ENCODE results near the gene ARHGAP24. TPM values are rescaled to one million over a fixed set of nuclear protein-coding genes. Genes with fewer than 3 reads are reported as not detected.

ARHGAP24 gene
- total RNA-seq, 2 experiments from 2014 or later: not detected

DNA sequence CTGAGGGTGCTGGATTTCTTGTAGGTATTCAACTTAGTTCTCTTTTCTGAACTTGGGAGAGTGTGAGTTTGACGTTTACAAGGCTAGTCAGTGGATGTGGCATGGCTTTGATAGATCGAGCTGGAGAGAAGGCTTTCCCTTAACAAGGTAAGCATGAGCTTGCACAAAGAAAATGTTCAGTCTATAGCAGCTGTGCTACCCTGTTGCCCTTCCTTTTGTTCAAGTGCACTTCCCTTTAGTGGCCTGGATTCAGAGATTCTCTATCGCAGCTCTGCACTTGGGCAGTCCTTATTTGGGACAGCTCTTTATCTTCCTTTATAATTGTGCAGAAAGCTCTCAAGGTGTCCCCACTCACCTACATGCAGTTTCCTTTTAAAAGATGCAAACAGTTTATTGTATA, 198.0 kb downstream of the ARHGAP24 start:
- Mint-ChIP-seq H3K27ac (no peak overlapping the region), H3K9me3 (peaks cover 4% of the 10 kb centered on the region), H3K4me3 (no peak overlapping the region), H3K36me3 (ENCODE audit: low read depth) (no peaks in the 10 kb centered on the region), H3K4me1 (no peaks in the 10 kb centered on the region), H3K27me3 (no peaks in the 10 kb centered on the region)
- DNase-seq: no peak
- POLR2A ChIA-PET: no interaction called here
- CTCF ChIA-PET: no interaction called here

DNA sequence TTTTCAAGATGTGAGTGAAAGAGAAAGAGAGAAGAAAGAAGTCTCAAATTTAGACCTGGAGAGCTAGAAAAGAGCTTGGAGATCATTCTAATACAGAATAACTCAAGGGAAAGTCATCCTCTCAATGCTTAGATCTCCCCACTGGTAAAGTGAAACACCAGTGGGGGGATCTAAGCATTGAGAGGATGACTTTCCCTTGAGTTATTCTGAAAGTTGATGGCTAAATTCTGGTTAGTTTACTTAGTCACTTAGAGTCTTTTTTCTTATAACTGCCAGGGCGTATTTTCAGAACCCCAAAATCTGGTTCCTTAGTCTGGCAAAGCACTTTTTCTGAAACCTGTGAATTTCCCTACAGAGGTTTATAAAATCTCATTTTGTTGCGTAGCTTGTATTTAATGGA, 198.6 kb downstream of the ARHGAP24 start:
- Mint-ChIP-seq H3K36me3 (ENCODE audit: low read depth) (no peaks in the 10 kb centered on the region), H3K4me1 (no peaks in the 10 kb centered on the region), H3K27me3 (no peaks in the 10 kb centered on the region), H3K4me3 (no peak overlapping the region), H3K27ac (no peak overlapping the region), H3K9me3 (peaks cover 2% of the 10 kb centered on the region)
- ChIA-PET CTCF (no interaction called here), POLR2A (no interaction called here)
- no peak for DNase-seq

DNA sequence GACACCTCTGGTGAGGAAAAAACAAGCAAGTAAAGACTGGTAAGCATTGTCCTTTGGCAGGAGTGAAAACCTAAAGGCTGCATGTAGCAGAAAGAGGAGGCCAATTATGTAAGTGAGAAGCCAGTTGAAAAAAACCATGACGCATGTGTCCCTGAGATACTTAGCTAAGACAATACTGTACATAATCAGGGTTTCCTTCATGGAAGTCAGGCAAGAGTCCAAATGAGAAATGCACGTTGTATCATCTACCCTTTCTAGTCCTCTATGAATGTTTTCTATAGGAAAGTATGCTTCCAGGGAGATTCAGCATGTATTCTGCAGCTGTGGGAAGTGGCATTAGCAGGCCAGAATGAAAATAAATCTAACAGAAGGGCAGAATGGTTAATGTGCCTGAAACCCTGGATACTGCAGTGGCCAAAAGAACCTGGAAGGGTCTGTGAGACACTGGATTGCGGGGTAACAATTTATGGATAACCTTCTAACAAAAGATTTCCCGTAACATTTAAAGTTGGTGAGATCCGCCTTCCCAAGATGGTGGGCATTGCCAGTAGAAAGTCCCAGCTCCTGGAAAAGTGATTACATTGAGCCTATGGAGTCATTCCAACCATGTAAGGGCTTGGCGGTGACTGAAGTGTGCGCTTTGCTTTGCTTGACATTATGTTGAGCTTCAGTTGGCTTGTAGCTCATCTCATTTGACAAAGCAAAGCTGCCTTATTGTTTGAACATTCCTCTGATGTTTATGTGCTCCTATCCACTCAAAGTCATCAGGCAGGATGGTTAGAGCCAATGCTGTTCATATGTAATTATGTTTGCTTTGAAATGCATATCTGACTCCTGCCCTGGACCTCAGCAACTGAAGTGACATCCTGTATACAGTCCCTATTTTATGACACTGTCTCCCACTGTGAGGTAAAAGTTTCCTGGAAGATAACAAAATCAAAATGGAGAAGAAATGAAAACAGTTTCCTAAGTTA, 200.4 kb downstream of the ARHGAP24 start:
- Mint-ChIP-seq H3K4me3 (no peak overlapping the region), H3K27ac (no peak overlapping the region), H3K4me1 (no peaks in the 10 kb centered on the region), H3K9me3 (no peaks in the 10 kb centered on the region), H3K36me3 (ENCODE audit: low read depth) (no peaks in the 10 kb centered on the region), H3K27me3 (no peaks in the 10 kb centered on the region)
- ChIA-PET CTCF (no interaction called here), POLR2A (no interaction called here)
- no peak for DNase-seq

DNA sequence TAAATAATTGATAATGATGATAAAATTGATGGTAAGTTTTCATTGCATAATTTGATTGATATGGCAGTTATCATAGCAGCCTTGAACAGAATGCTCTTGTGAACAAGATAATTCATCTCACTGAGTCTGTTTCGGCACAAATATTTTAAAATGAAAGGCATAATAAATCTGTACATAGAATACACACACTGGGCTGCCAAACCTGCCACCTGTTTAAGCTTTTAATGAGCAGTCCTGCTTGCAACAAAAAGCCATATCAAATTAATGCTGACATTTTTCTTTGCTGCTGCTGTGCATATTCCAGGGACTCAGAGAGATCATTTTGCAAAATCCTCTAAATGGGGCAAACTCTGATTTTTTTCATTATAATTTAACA, 201.1 kb downstream of the ARHGAP24 start:
- Mint-ChIP-seq H3K4me3 (no peak overlapping the region), H3K4me1 (no peaks in the 10 kb centered on the region), H3K36me3 (ENCODE audit: low read depth) (no peaks in the 10 kb centered on the region), H3K27me3 (no peaks in the 10 kb centered on the region), H3K9me3 (no peaks in the 10 kb centered on the region), H3K27ac (no peak overlapping the region)
- DNase-seq: no peak
- POLR2A ChIA-PET: no interaction called here
- CTCF ChIA-PET: no interaction called here

DNA sequence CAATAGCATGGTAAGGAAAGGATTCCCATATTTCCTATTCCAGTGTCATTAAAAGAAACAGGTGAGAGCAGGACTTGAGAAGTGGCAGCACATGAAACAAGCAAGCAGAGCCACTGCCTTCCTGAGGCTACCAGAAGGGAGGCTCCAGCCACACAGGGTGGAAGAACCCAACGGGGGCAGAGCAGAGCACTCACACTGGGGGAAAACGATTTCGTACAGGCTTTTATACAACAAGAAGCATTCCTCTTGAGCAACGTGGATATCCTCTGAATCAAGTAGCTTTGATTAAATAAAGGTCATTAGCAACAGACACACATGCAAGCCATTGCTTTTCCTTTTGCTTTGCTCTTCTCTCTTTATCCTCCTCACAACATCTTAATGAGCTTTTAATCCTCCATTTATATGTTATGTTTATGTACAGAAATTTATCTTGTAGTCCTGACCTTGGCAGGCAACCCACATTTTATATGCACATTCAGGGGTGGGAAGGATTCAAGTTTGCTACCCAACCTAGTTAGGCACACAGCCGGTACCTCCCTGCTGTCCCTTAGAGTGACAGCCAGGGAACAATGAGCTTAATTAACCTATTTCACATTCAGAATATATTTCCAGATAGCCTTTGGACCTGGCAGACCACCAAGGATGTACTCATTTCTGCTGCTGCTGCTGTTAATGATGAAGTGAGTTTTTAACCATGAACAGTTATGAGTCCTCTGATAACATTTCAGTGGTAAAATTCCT, 202.1 kb downstream of the ARHGAP24 start:
- CTCF ChIA-PET: no interaction called here
- no peaks in the 10 kb centered on the region for H3K4me1 Mint-ChIP-seq
- DNase-seq: no peak
- no peaks in the 10 kb centered on the region for H3K9me3 Mint-ChIP-seq
- no peak overlapping the region for H3K27ac Mint-ChIP-seq
- POLR2A ChIA-PET: no interaction called here
- no peak overlapping the region for H3K4me3 Mint-ChIP-seq
- no peaks in the 10 kb centered on the region for H3K27me3 Mint-ChIP-seq
- H3K36me3 Mint-ChIP-seq (ENCODE audit: low read depth): no peaks in the 10 kb centered on the region

DNA sequence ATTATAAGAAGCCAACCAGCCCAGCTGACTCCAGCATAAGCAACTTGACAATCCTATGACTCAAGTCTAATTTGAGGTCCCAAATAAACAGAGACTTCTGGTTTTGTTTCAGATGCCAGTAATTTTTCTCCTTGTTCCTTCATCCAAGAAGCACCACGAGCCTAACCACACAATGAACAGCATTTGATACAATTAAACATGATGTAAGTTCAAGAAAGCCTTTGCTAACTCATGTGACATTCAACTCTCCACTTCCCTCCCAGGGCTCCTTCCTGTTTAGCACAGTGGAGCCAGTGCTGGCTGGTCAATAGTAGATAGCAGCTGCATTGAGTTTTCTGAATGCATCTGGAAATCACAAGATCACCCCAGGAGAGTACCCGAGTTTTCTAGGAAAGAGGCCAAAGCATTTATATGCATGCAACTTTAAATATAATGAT, 206.3 kb downstream of the ARHGAP24 start:
- no peak overlapping the region for H3K4me3 Mint-ChIP-seq
- H3K27me3 Mint-ChIP-seq: no peaks in the 10 kb centered on the region
- no peaks in the 10 kb centered on the region for H3K9me3 Mint-ChIP-seq
- H3K27ac Mint-ChIP-seq: no peak overlapping the region
- no peak for DNase-seq
- no peaks in the 10 kb centered on the region for H3K36me3 Mint-ChIP-seq (ENCODE audit: low read depth)
- ChIA-PET POLR2A (no interaction called here), CTCF (no interaction called here)
- H3K4me1 Mint-ChIP-seq: no peaks in the 10 kb centered on the region

DNA sequence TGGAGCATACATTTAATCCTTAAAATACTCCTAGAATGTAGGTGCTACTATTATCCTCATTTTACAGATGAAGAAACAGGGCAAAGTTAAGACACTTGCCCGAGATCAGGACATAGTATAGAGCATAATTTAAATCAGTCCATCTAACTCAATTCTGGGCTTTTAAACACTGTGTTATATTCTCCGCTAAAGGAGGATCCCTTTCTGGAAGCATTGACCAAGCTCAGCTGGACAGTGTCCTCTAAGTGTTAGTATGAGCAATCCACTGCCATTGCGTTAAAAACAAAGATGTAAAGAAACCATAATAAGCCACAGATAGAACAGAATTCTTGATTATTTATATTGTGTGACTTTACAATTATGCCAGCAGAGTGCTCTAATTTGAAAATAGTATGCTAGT, 207.0 kb downstream of the ARHGAP24 start:
- H3K4me1 Mint-ChIP-seq: no peaks in the 10 kb centered on the region
- POLR2A ChIA-PET: no interaction called here
- no peak for DNase-seq
- CTCF ChIA-PET: no interaction called here
- H3K27me3 Mint-ChIP-seq: no peaks in the 10 kb centered on the region
- no peaks in the 10 kb centered on the region for H3K9me3 Mint-ChIP-seq
- H3K4me3 Mint-ChIP-seq: no peak overlapping the region
- no peaks in the 10 kb centered on the region for H3K36me3 Mint-ChIP-seq (ENCODE audit: low read depth)
- no peak overlapping the region for H3K27ac Mint-ChIP-seq

DNA sequence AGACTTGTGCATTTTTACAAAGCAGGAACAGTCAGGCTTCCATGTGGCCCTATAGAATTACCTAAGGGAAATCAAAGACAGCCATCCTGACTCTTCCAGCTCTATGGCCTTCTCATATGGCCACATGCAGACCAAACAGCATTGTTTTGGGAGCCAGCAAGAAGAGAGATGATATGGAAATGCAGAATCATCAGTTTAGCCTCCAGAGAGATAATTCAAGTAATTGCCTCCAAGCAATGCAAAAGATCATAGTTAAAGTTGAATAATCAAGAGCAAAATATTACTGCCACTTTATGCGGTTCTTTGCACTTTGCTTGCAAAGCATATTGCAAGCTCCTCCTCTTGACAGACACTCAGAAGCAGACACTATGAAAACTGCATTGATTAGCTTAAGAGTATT, 207.4 kb downstream of the ARHGAP24 start:
- no peak overlapping the region for H3K4me3 Mint-ChIP-seq
- H3K9me3 Mint-ChIP-seq: no peaks in the 10 kb centered on the region
- no peak for DNase-seq
- ChIA-PET POLR2A (no interaction called here), CTCF (no interaction called here)
- H3K36me3 Mint-ChIP-seq (ENCODE audit: low read depth): no peaks in the 10 kb centered on the region
- H3K27ac Mint-ChIP-seq: no peak overlapping the region
- H3K27me3 Mint-ChIP-seq: no peaks in the 10 kb centered on the region
- no peaks in the 10 kb centered on the region for H3K4me1 Mint-ChIP-seq

DNA sequence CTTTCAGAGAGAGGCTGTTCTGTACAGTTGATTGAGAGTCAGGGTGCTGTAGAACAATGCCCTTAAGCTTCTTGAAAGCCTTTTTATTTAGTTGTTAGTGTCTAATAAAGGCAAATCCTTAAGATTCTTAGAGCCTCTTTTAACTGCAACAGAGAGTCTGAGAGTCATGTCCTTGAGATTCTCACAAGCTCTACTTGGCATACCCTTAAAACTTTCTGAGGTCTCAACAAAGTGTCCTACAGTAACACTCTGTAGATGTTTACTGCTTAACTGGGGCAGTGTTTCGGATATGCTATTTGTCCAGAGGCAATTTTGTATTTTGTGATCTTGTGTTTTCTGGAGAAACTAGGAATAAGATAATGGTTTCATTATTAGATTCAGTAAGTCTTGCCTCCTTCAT, 209.7 kb downstream of the ARHGAP24 start:
- Mint-ChIP-seq H3K27ac (no peak overlapping the region), H3K4me3 (no peak overlapping the region), H3K4me1 (no peaks in the 10 kb centered on the region), H3K36me3 (ENCODE audit: low read depth) (no peaks in the 10 kb centered on the region), H3K27me3 (no peaks in the 10 kb centered on the region), H3K9me3 (no peaks in the 10 kb centered on the region)
- DNase-seq: no peak
- POLR2A ChIA-PET: no interaction called here
- CTCF ChIA-PET: no interaction called here

DNA sequence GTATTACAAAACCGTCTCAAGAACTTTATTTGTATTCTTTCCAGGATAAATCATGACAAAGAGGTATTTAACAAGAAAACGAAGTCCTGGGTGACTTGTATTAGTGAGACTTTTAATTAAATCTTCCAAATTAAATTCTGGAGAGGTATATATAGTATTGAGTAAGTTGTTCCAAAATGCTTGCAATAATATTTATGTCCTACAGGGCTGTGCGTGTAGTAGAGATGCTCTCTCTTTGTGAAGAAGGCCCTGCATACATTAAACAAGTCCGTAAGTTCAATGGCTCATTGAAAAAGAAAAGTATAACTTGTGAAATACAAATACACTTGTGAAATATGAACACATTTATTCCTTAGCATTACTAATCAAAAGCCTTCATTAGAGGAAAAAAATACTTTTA, 211.4 kb downstream of the ARHGAP24 start:
- no peak for DNase-seq
- CTCF ChIA-PET: no interaction called here
- no peak overlapping the region for H3K27ac Mint-ChIP-seq
- POLR2A ChIA-PET: no interaction called here
- no peaks in the 10 kb centered on the region for H3K4me1 Mint-ChIP-seq
- H3K27me3 Mint-ChIP-seq: no peaks in the 10 kb centered on the region
- no peaks in the 10 kb centered on the region for H3K36me3 Mint-ChIP-seq (ENCODE audit: low read depth)
- no peaks in the 10 kb centered on the region for H3K9me3 Mint-ChIP-seq
- no peak overlapping the region for H3K4me3 Mint-ChIP-seq

DNA sequence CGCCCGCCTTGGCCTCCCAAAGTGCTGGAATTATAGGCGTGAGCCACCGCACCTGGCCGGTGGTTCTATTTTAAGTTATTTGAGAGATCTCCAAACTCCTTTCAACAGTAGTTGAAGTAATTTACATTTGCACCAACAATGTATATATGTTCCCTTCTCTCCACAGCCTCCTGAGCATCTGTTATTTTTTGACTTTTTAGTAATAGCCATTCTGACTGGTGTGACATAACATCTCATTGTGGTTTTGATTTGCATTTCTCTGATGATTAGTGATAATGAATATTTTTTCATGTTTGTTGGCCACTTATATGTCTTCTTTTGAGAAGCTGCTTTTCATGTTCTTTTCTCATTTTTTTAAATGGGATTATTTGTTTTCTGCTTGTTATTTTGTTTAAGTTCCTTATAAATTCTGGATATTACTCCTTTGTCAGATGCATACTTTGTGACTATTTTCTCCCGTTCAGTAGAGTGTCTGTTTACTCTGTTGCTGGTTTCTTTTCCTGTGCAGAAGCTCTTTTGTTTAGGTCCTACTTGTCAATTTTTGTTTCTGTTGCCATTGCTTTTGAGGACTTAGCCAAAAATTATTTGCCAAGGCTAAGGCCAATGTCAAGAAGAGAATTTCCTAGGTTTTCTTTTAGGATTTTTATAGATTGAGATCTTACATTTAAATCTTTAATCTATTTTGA, 213.2 kb downstream of the ARHGAP24 start:
- no peak for DNase-seq
- Mint-ChIP-seq H3K27me3 (no peaks in the 10 kb centered on the region), H3K36me3 (ENCODE audit: low read depth) (no peaks in the 10 kb centered on the region), H3K4me1 (no peaks in the 10 kb centered on the region), H3K9me3 (no peaks in the 10 kb centered on the region), H3K4me3 (no peak overlapping the region), H3K27ac (no peak overlapping the region)
- CTCF ChIA-PET: no interaction called here
- POLR2A ChIA-PET: no interaction called here

DNA sequence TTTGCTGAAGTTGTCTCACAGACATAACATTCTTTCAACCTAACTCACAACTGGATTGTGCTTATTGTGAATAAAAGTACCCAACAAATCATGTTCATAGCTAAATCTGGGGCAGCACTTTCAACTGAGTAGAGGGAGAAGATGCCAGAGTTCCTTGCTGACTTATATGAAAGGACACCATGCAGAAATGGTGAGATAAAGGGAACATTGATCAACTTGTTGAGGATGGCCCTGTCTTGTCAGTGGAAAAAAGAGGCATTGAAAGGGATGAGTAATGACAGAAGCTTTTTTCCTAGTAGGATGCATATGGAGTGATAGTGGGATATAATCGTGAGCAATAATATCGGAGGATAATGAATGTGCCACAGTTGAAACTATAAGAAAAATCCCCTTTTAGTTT, 221.7 kb downstream of the ARHGAP24 start:
- Mint-ChIP-seq H3K4me1 (no peaks in the 10 kb centered on the region), H3K27ac (no peak overlapping the region), H3K9me3 (no peaks in the 10 kb centered on the region), H3K4me3 (no peak overlapping the region), H3K36me3 (ENCODE audit: low read depth) (no peaks in the 10 kb centered on the region), H3K27me3 (no peaks in the 10 kb centered on the region)
- DNase-seq: no peak
- ChIA-PET POLR2A (no interaction called here), CTCF (no interaction called here)

DNA sequence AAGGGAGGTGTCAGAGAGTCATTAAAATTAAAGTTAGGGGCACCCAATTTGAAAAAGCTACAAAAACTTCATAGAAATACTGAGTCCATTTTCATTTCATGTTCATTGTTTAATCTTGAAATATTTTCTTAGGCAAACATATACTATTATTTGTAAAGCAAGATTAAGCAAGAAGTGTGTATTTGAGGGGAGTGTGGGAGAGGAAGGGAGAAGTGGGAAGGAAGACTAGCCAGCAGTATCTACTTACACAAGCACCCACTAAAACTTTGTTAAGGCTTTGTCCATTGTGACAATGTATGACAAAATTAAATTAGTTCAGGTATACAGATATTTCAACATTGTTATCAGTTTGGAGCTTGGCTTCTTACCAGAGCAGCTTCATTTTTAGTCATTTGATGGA, 222.9 kb downstream of the ARHGAP24 start:
- Mint-ChIP-seq H3K36me3 (ENCODE audit: low read depth) (no peaks in the 10 kb centered on the region), H3K9me3 (no peaks in the 10 kb centered on the region), H3K4me3 (no peak overlapping the region), H3K27ac (no peak overlapping the region), H3K4me1 (no peaks in the 10 kb centered on the region), H3K27me3 (no peaks in the 10 kb centered on the region)
- CTCF ChIA-PET: no interaction called here
- POLR2A ChIA-PET: no interaction called here
- DNase-seq: no peak
